Measurements from ENCODE around the gene LHX1.

The LHX1 gene

GRCh38 chr17:36939052-36939801 lies 2.0 kb downstream of the LHX1 start:
- H3K4me3 ChIP-seq (ENCODE audit: low read length) = no peak overlapping the region
- TF ChIP-seq ZNF274 (IDR thresholded peaks at IDR 0.05; ENCODE audit: low read depth, low read length) = no peak

DNA sequence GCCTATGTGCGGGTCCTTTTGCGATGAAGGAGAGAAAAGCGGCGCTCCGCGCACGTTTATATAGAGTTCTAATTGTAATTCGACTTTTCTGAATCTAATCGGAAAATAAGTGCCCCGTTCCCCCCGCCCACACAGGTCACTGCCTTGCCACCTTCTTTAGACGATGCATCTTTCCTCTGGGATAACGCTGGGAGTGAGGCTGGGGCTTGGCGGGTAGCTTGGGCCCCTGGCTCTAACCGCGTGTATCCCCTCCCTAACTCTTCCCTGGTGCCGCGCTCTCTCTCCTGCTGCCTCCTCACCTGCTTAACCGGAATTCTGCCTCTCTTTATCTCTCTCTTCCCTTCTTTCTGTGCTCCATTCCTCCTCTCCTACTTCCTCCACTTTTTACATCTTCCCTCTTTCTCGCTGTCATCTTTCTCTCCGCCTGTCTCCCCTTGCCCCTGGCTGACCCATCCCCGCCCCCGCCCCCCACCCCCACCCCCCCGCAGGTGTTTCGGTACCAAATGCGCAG lies 2.6 kb downstream of the LHX1 start:
- TF ChIP-seq ZNF274 (IDR thresholded peaks at IDR 0.05; ENCODE audit: low read depth, low read length) = no peak
- no peak overlapping the region for H3K4me3 ChIP-seq (ENCODE audit: low read length)

DNA sequence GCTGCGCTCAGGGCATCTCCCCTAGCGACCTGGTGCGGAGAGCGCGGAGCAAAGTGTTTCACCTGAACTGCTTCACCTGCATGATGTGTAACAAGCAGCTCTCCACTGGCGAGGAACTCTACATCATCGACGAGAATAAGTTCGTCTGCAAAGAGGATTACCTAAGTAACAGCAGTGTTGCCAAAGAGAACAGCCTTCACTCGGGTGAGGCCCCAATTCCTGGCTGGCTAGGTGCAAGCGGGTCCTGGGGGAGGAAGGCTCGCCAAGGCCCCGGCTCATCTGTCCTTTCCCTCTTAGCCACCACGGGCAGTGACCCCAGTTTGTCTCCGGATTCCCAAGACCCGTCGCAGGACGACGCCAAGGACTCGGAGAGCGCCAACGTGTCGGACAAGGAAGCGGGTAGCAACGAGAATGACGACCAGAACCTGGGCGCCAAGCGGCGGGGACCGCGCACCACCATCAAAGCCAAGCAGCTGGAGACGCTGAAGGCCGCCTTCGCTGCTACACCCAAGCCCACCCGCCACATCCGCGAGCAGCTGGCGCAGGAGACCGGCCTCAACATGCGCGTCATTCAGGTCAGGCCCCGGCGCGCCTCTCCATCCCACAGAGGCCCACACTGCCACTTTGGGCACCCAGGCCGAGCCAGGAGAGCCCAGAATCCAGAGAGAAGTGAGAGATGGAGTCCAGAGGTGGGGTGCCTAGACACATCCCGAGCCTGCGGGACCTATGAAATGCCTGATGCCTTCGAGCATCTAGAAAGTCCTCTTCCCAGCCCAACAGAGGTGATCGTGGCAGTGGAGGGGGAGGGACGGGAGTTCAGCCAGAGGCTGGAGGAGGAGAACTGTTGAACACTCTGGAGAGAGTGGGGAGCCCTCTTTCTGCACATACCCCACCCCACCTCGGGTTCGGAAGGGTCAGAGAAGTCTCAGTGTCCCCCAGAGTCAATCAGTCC lies 3.3 kb downstream of the LHX1 start:
- TF ChIP-seq ZNF274 (IDR thresholded peaks at IDR 0.05; ENCODE audit: low read depth, low read length) = no peak
- no peak overlapping the region for H3K4me3 ChIP-seq (ENCODE audit: low read length)

DNA sequence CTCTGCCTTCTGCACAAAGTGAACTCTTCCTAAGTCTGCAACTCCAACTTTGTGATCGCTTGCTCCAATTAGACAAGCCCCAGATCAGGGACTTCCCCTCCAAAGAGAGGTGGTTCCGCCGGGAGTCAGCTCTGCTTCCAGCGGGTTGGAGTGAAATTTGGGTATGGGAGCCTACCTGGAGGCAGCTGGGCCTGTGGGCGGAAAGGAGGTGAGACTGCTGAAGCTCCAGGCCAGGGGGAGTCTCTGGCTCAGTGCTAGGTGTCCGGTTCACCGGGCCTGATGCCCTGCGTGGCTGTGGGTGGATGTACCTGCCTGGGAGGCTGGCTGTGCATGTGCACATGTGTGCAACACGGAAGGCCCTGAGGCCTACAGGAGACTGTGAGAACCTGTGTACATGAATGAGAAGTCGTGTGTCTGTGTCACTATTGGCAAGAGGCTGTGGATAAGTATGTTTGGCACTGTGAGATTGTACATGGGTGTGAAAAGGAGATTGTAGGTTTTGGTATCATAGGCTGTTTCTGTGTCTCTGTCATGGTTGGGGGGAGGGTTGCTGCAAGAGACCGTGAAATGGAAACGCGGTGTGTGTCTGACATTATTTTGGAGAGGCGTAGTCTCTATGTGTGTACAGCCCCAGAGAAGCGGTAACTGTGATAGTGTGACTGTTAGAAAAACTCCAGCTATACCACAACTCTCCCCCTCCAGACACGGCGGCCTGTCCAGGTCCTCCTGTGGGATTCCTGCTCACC lies 4.2 kb downstream of the LHX1 start:
- TF ChIP-seq ZNF274 (IDR thresholded peaks at IDR 0.05; ENCODE audit: low read depth, low read length) = no peak
- no peak overlapping the region; the same call in 1 of the 2 replicates for H3K4me3 ChIP-seq (ENCODE audit: low read length)

DNA sequence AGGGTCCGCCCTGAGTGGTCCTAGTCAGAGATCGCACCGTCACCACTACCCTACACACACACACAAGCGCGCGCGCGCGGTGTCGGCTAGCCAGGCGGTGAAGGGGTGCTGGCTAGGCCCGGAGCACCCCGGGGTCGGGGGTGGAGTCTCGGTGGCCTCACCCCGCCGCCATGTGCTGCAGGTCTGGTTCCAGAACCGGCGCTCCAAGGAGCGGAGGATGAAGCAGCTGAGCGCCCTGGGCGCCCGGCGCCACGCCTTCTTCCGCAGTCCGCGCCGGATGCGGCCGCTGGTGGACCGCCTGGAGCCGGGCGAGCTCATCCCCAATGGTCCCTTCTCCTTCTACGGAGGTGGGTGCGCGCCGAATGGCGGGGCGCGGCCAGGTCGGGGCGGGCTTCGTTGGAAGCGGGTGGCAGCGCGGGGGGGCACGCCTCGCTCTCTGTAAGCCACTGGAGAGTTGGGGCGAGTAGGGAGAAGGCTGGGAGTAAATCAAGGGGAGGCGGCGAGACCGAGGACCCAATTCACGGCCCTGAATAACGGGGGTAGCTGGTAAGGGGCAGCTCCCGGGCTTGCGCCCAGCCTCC lies 4.8 kb downstream of the LHX1 start:
- H3K4me3 ChIP-seq (ENCODE audit: low read length) = no peak overlapping the region; the same call in 1 of the 2 replicates
- TF ChIP-seq ZNF274 (IDR thresholded peaks at IDR 0.05; ENCODE audit: low read depth, low read length) = no peak

DNA sequence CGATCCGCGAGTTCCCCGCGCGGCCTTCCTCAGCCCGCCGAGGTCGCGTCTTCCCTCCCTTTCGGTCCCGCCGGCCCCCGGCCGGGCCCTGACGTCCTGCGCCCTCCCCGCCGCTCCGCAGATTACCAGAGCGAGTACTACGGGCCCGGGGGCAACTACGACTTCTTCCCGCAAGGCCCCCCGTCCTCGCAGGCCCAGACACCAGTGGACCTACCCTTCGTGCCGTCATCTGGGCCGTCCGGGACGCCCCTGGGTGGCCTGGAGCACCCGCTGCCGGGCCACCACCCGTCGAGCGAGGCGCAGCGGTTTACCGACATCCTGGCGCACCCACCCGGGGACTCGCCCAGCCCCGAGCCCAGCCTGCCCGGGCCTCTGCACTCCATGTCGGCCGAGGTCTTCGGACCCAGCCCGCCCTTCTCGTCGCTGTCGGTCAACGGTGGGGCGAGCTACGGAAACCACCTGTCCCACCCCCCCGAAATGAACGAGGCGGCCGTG lies 5.4 kb downstream of the LHX1 start:
- no peak for TF ChIP-seq ZNF274 (IDR thresholded peaks at IDR 0.05; ENCODE audit: low read depth, low read length)
- no peak overlapping the region; the same call in 1 of the 2 replicates for H3K4me3 ChIP-seq (ENCODE audit: low read length)

GRCh38 chr17:36943250-36944191 lies 6.2 kb downstream of the LHX1 start:
- H3K4me3 ChIP-seq (ENCODE audit: low read length) = no peak overlapping the region
- TF ChIP-seq ZNF274 (IDR thresholded peaks at IDR 0.05; ENCODE audit: low read depth, low read length) = no peak

DNA sequence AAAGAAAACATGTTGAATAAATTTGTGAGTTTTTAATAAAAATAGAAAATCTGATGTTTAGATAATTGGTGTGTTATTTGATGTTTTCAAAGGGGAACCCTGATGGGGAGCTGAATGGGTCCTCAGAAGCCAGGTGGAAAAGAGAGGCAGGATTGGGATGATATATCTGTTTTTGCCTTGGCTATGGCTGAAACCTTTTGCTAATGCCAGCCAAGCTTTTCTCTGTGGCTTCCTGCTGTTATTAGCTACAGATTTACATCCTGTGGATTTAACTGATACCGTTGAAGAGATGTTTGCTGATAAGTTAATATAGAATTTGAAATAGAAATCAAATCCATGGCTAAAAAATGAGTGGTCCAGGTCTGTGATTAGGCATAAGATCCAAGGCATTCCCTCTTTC lies 7.3 kb downstream of the LHX1 start:
- H3K4me3 ChIP-seq (ENCODE audit: low read length) = no peak overlapping the region
- TF ChIP-seq ZNF274 (IDR thresholded peaks at IDR 0.05; ENCODE audit: low read depth, low read length) = no peak

DNA sequence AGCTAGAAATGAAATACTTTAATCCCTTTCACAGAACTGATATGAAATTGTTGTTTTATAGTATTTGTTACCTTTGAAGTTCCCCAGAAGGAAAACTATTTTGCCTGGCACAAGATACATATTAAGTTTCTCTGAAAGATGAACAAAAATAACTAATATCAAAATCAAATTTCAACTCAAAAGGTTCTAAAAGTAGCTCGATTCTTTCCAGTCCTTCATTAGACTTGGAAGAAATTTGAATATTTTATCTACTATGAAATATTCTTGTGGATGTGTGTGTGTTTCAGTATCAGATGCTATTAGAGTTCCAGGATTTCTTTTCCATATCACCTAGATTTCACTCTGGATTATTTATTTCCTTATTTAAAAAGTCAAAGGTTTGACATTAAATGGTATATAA lies 7.9 kb downstream of the LHX1 start:
- no peak for TF ChIP-seq ZNF274 (IDR thresholded peaks at IDR 0.05; ENCODE audit: low read depth, low read length)
- no peak overlapping the region for H3K4me3 ChIP-seq (ENCODE audit: low read length)

DNA sequence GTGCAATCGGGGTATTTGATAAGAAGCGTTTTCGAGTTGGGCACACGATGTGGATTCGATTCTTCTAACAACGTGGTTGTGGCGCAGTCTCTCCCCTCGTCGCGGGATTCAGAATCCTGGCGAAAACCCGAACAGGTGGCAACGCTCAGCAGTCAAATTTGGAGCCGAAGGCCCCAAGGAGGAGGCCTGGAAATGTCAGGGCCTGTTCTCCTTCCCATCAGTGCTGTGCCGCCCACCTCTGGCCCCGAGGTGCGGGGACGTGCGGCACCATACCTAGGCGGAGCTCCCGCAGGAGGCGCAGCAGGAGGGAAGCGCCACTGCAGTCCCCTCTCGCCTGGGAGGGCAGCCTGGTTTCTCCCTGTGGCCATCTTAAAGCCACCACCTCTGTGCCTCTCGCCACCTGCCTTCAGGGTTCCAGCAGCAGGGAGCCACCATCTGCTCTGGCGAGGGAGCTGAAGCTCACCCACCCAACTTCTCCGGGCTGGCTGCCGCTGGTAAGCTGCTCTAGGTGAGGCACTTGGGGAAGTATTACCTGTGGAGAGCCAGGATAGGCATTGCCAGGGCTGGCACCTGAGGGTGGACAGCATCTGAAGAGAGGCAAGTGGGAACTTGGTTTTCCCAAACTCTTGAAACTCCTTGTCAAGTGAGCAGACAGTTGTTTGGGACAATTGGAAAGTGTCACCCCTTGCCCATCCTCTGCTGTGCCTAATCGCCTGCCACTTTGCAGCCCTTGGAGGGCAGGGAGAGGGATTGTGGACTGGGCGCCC lies 8.9 kb downstream of the LHX1 start:
- H3K4me3 ChIP-seq (ENCODE audit: low read length) = no peak overlapping the region
- no peak for TF ChIP-seq ZNF274 (IDR thresholded peaks at IDR 0.05; ENCODE audit: low read depth, low read length)

DNA sequence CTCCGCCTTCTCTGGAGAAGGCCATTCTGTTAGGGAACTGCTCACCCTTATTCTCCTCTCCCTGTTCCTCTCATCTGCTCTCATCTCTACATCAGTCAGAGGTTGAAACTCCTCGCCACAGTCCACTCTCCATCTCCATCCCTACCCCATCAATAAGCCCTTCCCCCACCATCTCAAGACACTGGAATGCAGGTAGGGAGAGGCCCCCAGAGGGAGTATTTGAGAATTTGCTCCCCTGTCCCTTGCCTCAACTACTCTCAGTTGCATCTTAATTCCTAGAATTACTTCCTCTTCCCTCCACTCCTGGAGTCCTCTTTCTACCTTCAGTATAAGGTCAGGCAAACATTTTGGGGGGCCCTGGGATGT lies 9.4 kb downstream of the LHX1 start:
- H3K4me3 ChIP-seq (ENCODE audit: low read length) = no peak overlapping the region

More for the DNA sequence above, 9.4 kb downstream of the LHX1 start:
- no peak for TF ChIP-seq ZNF274 (IDR thresholded peaks at IDR 0.05; ENCODE audit: low read depth, low read length)

All from GM08714 (cell line).